Motor neuron (in vitro differentiated cells): ENCODE results near the gene METAP1D. TPM values are rescaled to one million over a fixed set of nuclear protein-coding genes. Genes with fewer than 3 reads are reported as not detected.
A peak's percentile ranks its signal among the peaks of the same experiment; 100 is the strongest.

Source experiments
- ATAC-seq, 8 experiments: fragments of 200-7000 bp; cut with Tn5 transposase; replicated peaks in 6 of 8; 2 replicates each; pipeline ENCODE4 v1.8.0; 2021; ENCODE audit warnings: mild to moderate bottlenecking in 8 of 8, moderate library complexity in 8 of 8
- H3K27ac ChIP-seq, 2 donors: fragments of 250-450 bp; sonication (Bioruptor Pico); 2 replicates each; pipeline ENCODE4 v1.9.0; 2021; ENCODE audit warnings: antibody characterized with exemption in 2 of 2, mild to moderate bottlenecking in 2 of 2, moderate library complexity in 1 of 2
- H3K4me1 ChIP-seq, 2 donors: fragments of 250-450 bp; sonication (Bioruptor Pico); replicated peaks in 1 of 2; 2 replicates each; pipeline ENCODE4 v1.6.1; 2021; ENCODE audit warnings: antibody characterized with exemption in 2 of 2, mild to moderate bottlenecking in 2 of 2, moderate library complexity in 1 of 2
- H3K4me3 ChIP-seq, 5 donors: fragments of 250-450 bp; sonication (Bioruptor Pico); 2 replicates each; pipeline ENCODE4 v1.9.0; 2021; ENCODE audit warnings: antibody characterized with exemption in 5 of 5, mild to moderate bottlenecking in 5 of 5, moderate library complexity in 4 of 5
- WGBS, 10 experiments: fragments of 450-650 bp; shearing (Covaris generic); methylation state at CpG; one replicate each; pipeline ENCODE4 v1.0.0; 2022; 5-methylcytosine and 5-hydroxymethylcytosine counted together
- in situ Hi-C, 9 experiments: fragments of 400-800 bp; cut with MboI; loops; one replicate each; pipeline ENCODE4 v1.15.0; 2021; ENCODE audit warnings: low sequenced_read_pairs in 9 of 9, low pct_unique_long_range_greater_than_20kb in 2 of 9; ENCODE audit not compliant: unreplicated experiment in 9 of 9
- total RNA-seq, 8 experiments: library from RNA; unstranded; fragments of 300-600 nt; gene quantifications; 2 replicates each; pipeline versions ENCODE4 v1.2.3 to v1.2.4, GENCODE V29; 2022

Gene METAP1D
- total RNA-seq, 8 experiments from 2014 or later: 2.5 to 44.9 (median 6.3) TPM

DNA sequence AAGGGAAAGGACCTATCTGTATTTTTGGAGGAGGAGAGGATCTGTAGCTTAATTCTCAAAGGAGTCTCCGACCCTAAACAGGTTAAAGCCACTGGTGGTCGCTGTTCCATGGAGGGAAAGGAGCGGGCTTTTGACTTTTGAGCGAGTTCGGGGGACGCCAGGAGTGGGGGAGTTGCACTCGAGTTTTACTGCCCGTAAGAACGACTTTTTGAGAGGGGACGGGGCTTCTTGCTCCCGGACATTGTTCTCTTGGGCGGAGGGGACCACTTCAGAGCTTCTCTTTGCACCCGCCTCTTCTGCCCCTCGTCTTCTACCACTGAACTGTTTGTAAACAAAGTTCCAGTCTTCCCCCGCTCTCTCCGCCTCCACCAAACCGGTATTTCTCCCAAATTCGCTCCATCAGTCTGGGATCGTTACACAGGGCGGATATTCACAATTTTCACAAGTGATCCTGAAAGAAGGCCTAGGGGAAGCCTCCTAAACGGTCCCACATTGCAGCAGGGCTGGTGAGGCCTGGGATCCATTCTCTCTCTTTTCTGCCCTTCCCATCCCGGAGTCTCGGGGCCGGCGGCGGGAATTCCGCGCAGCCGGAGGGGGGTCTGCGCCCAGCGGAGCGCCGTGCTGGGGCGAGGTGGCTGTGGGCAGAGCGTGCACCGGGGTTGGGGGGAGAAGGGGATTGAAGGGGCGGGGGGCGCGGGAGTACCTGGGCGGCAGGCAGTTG, 96.3 kb downstream of the METAP1D start:
- WGBS, 10 experiments: 0 to 40% (median 15%) methylated on average over 1 to 14 of the region's 40 CpGs; no CpG with 5 or more reads in 2 of the 10 experiments
- in situ Hi-C loops: no loop called here
- ATAC-seq: peak in 1 of 8 experiments; percentile 1
- no peak overlapping the region for H3K27ac ChIP-seq
- peaks cover 8 to 16% of the 10 kb centered on the region in 2 donors for H3K4me1 ChIP-seq
- peak overlapping the region in 2 of 5 donors; percentile 16 to 28 for H3K4me3 ChIP-seq

DNA sequence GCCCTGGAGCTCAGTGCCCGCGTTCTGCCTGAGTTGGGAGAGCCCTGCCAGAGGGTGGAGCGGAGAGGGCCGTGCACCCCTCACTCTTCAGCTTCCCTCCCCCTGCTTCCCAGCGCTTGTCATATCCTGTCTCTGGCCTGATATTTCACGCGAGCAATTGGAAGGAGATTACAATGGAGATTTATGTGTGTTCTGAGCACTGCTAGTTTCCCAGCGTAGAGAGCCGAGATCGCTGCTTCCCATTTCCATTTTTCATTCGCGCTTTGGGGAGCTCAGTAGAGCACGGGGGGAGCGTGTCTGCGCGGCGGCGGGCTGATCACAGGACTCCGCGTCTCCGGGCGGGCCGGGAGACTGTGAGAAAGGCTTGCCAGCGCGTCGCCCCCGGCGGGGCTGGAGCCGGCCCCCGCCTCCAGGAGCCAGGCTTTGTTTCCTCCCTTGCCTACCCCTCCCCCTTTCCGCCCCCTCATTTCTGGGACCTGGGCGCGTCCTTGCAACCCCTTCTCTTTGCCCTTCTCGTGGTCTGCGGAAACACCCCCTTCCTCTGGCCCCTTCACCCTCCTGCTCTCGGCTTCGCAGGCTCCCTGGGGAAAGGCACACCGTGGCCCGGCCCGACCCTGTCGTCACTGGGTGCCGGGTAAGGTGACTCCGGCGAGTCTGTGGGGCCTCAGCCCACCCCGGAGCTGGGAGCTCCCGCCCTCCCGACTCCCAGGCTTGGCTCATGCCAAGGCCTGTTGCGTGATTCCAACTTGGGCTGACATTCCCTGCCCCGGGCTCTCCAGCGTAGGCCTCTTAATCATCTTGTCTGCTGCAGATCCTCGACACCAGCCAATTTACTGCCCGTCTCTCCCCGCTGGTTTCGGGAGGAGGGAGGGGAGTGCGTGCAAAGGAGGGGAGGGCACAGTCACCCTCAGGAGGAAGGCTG, 97.1 kb downstream of the METAP1D start:
- 0% methylated on average over 4 to 6 of the region's 55 CpGs; no CpG with 5 or more reads in 8 of the 10 experiments for WGBS, 10 experiments
- Histone ChIP-seq H3K4me1 (peaks cover 11 to 16% of the 10 kb centered on the region in 2 donors), H3K4me3 (peak overlapping the region in 4 of 5 donors; percentile 1 to 28 (median 18)), H3K27ac (no peak overlapping the region)
- ATAC-seq: peak in 7 of 8 experiments; percentile 7 to 41 (median 29)
- in situ Hi-C loops: no loop called here

DNA sequence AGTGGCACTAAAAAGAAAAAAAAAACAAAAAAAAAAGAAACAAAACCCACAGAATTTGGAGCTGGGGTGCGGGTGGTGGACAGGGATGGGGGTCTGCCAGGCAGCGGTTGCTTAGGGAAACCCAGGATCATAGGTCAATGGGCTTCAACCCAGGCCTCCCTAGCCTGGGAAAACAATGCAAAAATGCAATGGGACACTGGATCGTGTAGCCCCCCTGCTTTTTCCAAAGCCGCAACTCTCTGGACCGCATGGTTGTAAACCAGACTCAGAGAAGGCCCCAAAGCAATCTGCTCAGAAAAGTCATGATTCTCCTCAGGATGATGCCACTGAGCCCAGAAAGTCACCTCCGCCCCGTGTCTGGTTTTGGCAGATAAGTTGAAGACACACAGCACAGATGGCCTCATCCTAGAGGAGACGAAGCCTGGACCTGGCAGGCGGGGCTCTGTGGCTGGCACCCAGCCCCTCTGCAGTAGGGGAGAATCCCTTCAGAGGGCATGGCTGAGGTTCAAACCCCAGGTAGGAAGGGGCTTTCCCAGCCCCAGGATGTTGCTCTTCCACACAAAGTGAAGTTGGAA, 97.9 kb downstream of the METAP1D start:
- in situ Hi-C loops: no loop called here
- Histone ChIP-seq H3K27ac (no peak overlapping the region), H3K4me1 (peaks cover 13 to 16% of the 10 kb centered on the region in 2 donors), H3K4me3 (peak overlapping the region in 1 of 5 donors; percentile 28)
- no peak for ATAC-seq
- WGBS, 10 experiments: 21 to 87% (median 48%) methylated on average over 1 to 8 of the region's 9 CpGs; no CpG with 5 or more reads in 4 of the 10 experiments

DNA sequence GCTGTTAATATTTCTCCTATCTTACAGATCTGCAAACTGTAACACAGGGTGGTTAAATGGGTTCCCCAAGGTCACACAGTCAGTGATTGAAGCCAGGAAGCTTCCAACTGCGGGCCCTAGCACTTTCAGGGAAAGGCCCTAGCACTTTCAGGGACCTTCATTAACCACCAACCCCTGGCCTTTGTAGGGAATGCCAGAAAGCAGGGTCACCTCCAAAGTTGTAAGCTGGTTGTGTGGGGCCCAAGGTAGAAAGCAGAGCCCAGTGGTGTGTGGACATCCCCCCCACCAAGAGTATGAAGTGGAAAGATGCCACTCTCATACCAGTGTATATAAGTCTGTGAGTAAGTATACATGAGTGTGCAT, 98.5 kb downstream of the METAP1D start:
- ATAC-seq: no peak
- in situ Hi-C loops: no loop called here
- no peak overlapping the region for H3K4me3 ChIP-seq
- WGBS, 10 experiments: 0 to 100% (median 69%) methylated on average over 1 of the region's 1 CpG; no CpG with 5 or more reads in 4 of the 10 experiments
- H3K27ac ChIP-seq: no peak overlapping the region
- peaks cover 13 to 18% of the 10 kb centered on the region in 2 donors for H3K4me1 ChIP-seq

DNA sequence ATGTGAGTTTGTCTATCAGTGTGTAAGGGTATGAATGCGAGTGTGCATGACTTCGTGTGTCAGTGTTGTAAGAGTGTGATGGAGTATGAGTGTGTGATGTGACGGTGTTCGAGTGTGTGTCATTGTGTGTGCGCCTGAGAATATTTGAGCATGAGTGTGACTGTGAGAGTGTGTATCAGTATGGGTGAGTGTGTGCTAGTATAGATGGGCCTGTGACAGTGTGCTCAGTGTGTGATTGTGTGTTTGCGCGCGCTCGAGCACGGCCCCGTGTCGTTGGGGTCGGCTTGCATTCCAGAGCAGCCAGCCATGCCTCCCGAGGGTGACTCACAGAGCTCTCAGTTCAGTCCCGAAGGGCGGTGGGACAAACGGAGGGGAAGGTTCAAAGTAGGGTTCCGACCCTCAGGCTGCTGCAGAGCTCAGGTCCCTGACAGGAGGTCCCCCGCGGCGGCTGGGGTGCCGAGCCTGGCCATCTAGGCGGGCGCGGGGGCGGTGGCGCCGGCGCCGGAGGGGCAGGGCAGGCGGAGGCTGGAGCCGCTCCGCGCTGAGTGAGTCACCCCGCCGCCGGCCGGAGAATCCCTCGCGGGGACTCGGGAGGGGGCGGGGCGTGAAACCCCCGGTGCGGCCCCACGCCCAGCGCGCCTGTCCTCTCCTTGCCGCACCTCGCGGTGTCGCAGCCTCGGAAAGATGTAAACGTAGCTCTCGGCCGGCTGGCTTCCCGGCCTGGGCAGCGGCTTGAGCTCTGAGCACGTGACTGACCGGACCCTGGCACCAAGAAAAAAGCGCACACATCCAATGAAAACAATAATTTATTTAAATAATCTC, 99.1 kb downstream of the METAP1D start:
- peak; percentile 10 to 76 (median 68) for ATAC-seq
- Histone ChIP-seq H3K4me3 (peak overlapping the region in 4 of 5 donors; percentile 1 to 31 (median 12)), H3K4me1 (peaks cover 13 to 19% of the 10 kb centered on the region in 2 donors), H3K27ac (no peak overlapping the region)
- 0 to 22% (median 8%) methylated on average over 2 to 26 of the region's 61 CpGs; no CpG with 5 or more reads in 3 of the 10 experiments for WGBS, 10 experiments
- in situ Hi-C loops: no loop called here

DNA sequence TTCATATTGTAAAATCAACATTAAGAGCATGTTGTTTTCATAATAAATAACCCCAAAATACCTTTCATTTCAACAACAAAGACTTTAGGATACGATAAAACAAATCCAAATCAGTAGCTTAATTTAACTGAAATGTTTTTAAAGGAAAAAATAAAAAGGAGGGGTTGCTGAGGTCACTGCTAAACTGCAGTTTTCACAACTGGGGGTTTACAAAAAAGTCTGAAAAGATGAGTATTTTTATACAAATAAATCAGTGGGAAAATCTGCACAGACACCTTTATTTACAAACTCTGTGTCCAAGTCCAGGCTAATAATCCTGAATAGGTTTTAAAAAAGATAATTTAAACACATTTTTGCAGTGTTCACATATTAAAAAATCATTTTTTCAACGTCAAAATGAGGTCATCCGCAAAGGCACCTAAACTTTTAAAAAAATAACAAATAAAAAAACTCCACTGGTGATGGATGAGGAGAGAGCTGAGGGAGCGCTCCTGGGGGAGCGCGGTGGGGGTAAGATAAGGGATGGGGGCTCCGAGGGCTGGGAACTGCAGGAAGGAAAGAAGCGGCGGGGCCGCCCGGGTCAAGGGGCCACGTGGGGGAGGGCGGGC, 99.8 kb downstream of the METAP1D start:
- in situ Hi-C loops: loop anchor here in 5 of 9 experiments (10.0 to 25.0 kb wide), 6 partner anchors 162 to 537 kb away; no protein-coding TSS in a partner anchor
- H3K27ac ChIP-seq: no peak overlapping the region
- peak overlapping the region in 2 of 5 donors; percentile 13 to 31 for H3K4me3 ChIP-seq
- H3K4me1 ChIP-seq: peaks cover 13 to 19% of the 10 kb centered on the region in 2 donors
- no peak for ATAC-seq
- WGBS, 10 experiments: 0 to 71% (median 4%) methylated on average over 2 to 7 of the region's 13 CpGs

DNA sequence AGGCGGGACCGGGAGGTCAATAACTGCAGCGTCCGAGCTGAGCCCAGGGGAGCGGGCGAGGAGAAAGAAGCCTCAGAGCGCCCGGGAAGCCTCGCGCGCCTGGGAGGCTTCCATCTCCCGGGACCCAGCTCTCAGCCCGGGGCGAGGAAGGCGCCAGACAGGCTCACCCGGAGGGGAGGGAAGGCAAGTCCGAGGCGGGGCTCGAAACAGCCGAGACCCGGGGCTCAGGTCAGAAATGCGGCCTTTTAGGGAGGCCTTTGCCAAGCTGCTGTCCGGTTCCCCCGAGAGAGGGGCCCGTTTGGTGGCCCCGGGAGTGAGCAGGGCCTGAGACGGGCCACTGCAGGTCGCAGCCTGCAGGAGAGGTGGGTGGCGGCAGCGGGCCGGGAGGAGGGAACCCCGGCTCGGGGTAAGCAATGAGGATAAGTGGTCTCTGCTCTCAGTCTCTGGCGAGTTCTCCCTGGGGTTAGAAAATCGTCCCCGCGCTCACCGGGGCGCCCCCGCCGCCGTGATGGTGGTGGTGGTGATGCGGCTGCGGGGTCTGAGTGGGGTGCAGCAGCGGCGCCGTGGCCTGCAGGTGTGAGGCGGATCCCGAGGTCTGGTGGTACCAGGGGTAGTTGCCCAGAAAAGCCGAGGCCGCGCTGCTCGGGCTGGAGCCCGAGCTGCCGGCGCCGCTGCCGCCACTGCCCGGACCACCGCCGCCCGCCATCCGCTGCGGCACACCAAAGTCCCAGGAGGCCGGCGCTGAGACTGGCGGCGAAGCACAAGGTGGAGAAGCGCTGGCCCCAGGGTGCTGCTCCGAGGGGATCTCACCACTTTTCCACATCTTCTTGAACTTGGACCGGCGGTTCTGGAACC, 100.6 kb downstream of the METAP1D start:
- Histone ChIP-seq H3K4me3 (no peak overlapping the region), H3K4me1 (peaks cover 13 to 14% of the 10 kb centered on the region in 2 donors), H3K27ac (no peak overlapping the region)
- 3 to 96% (median 14%) methylated on average over 5 to 19 of the region's 72 CpGs; no CpG with 5 or more reads in 6 of the 10 experiments for WGBS, 10 experiments
- ATAC-seq: no peak
- in situ Hi-C loops: loop anchor here in 5 of 9 experiments (10.0 to 25.0 kb wide), 6 partner anchors 163 to 538 kb away; no protein-coding TSS in a partner anchor

DNA sequence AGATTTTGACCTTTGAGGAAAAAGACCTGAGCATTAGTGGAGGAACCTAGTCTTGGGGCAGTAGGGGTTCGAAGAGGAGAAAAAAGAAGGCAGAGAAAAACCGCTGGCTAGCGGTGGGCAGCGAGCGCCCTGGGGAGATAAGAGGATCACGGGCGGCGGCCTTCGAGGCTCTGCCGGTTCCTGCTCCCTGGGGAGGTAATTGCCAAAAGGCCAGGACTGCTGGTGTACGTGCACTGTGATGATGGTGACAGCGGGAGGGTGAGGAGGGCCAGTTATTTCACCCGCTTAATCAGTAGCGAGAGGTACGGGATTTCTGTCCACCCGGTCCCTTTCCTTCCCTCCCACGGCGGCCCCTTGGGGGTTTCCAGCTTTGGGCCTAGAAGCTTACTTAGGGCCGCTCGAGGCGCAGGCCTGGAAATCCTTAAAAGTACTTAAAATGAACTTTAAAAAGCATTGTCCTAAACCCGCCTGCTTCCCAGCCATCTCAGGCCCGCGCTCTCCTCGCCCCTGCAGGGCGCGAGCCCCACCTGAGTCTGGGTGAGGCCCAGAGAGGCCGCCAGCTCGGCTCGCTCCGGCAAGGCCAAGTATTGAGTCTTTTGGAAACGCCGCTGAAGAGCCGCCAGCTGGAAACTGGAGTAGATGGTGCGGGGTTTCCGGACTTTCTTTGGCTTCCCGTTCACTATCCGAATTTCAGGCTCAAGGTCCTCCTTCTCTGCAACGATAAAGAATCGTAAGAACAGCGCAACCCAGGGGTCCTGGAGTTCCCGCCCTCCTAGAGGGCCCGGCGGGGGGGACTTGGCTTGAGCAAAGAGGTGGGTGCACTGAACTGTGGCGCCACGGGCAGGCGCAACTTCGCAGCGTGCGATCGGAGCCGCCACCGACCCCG, 101.4 kb downstream of the METAP1D start:
- peak overlapping the region in 2 of 5 donors; percentile 39 to 51 for H3K4me3 ChIP-seq
- in situ Hi-C loops: loop anchor here in 5 of 9 experiments (10.0 to 25.0 kb wide), 6 partner anchors 164 to 539 kb away; no protein-coding TSS in a partner anchor
- 11 to 78% (median 23%) methylated on average over 3 to 32 of the region's 54 CpGs; no CpG with 5 or more reads in 1 of the 10 experiments for WGBS, 10 experiments
- no peak for ATAC-seq
- peaks cover 13 to 18% of the 10 kb centered on the region in 2 donors for H3K4me1 ChIP-seq
- H3K27ac ChIP-seq: no peak overlapping the region

DNA sequence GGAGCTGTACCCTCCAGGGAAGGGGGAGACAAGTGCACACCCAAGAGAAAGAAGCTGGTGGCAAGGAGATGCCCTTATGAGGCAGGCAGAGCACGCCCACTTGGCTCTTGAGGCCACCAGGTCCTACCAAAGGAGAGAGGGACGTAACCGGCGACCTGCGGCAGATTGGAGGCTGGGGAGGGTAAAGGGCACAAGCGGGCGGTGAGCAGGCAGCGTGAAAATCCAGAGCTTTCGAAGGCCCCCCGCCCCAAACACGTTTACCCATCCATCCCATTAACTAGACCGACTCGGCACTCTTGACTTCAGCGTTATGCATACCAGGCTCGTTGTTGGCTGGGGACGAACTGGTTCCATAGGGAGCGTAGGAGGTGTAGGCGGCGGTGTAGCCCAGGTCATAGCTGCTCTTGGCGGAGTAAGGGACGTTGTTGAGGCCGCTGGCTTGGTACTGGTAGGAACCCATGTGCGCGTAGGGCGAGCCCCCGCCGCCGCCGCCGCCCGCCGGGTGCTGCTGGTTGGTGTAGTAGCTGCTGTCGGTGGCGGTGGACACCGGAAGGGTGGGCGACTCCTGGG, 102.2 kb downstream of the METAP1D start:
- H3K4me3 ChIP-seq: peak overlapping the region; percentile 39 to 51 (median 44)
- peaks cover 6 to 18% of the 10 kb centered on the region in 2 donors for H3K4me1 ChIP-seq
- peak in 4 of 8 experiments; percentile 0 to 31 (median 2) for ATAC-seq
- WGBS, 10 experiments: 1 to 3% methylated on average over 6 to 15 of the region's 36 CpGs; no CpG with 5 or more reads in 8 of the 10 experiments
- H3K27ac ChIP-seq: no peak overlapping the region
- in situ Hi-C loops: loop anchor here in 5 of 9 experiments (10.0 to 25.0 kb wide), 6 partner anchors 165 to 540 kb away; no protein-coding TSS in a partner anchor
